Lower leg skin (tissue), 3 donors: ENCODE data around the gene SLC41A3.

Source experiments
- POLR2A ChIP-seq, 2 donors: fragments of 450-650 bp; IDR thresholded peaks; one replicate each; pipeline ENCODE4 v1.6.1; 2016 to 2017; ENCODE audit warnings: antibody characterized with exemption in 2 of 2, mild to moderate bottlenecking in 1 of 2, moderate library complexity in 1 of 2
- TF ChIP-seq, protein P1 (sequence below), 3 donors: fragments of 450-650 bp; IDR thresholded peaks; one replicate each; pipeline ENCODE4 v1.5.1; 2016; ENCODE audit warnings: antibody characterized with exemption in 3 of 3, mild to moderate bottlenecking in 3 of 3, moderate library complexity in 2 of 3

- no peak for TF ChIP-seq POLR2A (IDR thresholded peaks at IDR 0.05)
- TF ChIP-seq, protein P1, sequence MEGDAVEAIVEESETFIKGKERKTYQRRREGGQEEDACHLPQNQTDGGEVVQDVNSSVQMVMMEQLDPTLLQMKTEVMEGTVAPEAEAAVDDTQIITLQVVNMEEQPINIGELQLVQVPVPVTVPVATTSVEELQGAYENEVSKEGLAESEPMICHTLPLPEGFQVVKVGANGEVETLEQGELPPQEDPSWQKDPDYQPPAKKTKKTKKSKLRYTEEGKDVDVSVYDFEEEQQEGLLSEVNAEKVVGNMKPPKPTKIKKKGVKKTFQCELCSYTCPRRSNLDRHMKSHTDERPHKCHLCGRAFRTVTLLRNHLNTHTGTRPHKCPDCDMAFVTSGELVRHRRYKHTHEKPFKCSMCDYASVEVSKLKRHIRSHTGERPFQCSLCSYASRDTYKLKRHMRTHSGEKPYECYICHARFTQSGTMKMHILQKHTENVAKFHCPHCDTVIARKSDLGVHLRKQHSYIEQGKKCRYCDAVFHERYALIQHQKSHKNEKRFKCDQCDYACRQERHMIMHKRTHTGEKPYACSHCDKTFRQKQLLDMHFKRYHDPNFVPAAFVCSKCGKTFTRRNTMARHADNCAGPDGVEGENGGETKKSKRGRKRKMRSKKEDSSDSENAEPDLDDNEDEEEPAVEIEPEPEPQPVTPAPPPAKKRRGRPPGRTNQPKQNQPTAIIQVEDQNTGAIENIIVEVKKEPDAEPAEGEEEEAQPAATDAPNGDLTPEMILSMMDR (IDR thresholded peaks at IDR 0.05): no peak
These were observed 29.3 kb upstream of the SLC41A3 start for GRCh38 chr3:126113238-126113555.
